ENCODE results near the gene BRD3OS.

DNA sequence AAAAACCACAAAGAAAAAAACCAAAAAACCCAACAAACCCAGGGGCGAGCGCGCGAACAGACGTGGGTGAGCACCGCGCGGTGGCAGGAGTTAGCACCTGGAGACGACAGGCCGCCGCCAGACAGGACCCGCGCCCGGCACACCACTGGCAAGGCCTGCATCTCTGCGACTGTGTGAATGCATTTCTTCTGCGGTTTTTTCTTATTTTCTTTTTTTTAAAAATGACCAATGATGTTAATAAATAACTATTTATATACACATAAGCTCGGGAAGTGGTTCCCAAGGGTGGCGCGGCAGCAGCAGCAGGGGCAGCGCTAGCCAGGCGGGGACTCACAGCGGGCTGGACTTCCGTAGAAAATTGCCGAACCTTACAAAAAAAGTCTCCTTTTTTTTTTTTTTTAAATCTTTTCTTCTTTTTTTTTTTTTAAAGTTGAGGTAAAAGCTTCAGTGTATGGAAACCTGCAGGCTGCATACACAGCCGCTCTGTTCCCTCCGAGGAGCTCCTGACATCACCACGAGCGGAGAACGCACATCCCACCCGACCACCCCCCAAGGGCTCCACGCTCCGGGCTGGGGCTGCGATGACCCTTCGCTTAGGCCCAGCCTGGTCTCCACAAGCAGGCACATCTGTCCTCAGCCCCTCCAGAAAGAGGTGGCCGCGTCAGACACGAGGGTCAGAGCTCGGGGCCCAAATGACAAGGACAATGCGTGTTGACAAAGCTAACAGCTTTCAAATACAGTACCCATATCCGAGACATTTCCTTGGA, 7.4 kb downstream of the BRD3OS start:
- TF ChIP-seq POLR2A (IDR thresholded peaks at IDR 0.05): no peak
- TF ChIP-seq, protein P1, sequence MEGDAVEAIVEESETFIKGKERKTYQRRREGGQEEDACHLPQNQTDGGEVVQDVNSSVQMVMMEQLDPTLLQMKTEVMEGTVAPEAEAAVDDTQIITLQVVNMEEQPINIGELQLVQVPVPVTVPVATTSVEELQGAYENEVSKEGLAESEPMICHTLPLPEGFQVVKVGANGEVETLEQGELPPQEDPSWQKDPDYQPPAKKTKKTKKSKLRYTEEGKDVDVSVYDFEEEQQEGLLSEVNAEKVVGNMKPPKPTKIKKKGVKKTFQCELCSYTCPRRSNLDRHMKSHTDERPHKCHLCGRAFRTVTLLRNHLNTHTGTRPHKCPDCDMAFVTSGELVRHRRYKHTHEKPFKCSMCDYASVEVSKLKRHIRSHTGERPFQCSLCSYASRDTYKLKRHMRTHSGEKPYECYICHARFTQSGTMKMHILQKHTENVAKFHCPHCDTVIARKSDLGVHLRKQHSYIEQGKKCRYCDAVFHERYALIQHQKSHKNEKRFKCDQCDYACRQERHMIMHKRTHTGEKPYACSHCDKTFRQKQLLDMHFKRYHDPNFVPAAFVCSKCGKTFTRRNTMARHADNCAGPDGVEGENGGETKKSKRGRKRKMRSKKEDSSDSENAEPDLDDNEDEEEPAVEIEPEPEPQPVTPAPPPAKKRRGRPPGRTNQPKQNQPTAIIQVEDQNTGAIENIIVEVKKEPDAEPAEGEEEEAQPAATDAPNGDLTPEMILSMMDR (IDR thresholded peaks at IDR 0.05): no peak
